Measurements from ENCODE around the gene CCDC192.

DNA sequence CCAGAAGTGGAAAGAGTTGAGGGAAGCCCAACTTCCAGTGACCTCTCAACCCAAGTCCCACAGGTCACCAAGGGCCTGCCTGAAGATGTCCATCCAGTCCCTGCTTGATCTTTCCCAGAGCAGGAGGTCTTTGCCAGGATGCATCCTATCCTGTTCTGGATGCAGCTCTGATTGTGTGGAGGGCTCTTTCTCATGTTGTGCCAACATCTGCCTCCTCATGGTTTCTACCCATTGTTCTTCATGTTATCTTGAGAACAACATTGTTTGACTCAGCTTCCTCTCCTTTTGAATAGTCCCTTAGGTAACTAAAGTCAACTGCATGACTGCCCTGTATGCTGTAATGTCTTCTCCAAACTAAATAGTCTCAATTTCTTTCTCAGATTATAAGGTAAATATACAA lies 169.3 kb downstream of the CCDC192 start:
- TF ChIP-seq, protein P1, sequence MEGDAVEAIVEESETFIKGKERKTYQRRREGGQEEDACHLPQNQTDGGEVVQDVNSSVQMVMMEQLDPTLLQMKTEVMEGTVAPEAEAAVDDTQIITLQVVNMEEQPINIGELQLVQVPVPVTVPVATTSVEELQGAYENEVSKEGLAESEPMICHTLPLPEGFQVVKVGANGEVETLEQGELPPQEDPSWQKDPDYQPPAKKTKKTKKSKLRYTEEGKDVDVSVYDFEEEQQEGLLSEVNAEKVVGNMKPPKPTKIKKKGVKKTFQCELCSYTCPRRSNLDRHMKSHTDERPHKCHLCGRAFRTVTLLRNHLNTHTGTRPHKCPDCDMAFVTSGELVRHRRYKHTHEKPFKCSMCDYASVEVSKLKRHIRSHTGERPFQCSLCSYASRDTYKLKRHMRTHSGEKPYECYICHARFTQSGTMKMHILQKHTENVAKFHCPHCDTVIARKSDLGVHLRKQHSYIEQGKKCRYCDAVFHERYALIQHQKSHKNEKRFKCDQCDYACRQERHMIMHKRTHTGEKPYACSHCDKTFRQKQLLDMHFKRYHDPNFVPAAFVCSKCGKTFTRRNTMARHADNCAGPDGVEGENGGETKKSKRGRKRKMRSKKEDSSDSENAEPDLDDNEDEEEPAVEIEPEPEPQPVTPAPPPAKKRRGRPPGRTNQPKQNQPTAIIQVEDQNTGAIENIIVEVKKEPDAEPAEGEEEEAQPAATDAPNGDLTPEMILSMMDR (IDR thresholded peaks at IDR 0.05) = no peak
- TF ChIP-seq POLR2A (IDR thresholded peaks at IDR 0.05) = no peak
